Upper lobe of left lung (tissue), 6 donors: ENCODE results near the gene BCHE. TPM values are rescaled to one million over a fixed set of nuclear protein-coding genes. Genes with fewer than 3 reads are reported as not detected.

Experiments used
- ATAC-seq, 2 donors: fragments of 200-7000 bp; cut with Tn5 transposase; one replicate each; pipeline ENCODE4 v1.9.1; 2022; ENCODE audit warnings: mild to moderate bottlenecking in 2 of 2, moderate library complexity in 2 of 2; ENCODE audit not compliant: low FRiP score in 2 of 2
- DNase-seq, 2 donors: peaks; one replicate each; pipeline ENCODE4 v3.0.0-alpha.2; 2019 to 2020
- H3K27ac ChIP-seq, 4 donors: fragments of 200-600 bp; sonication (generic); one replicate each; pipeline ENCODE4 v1.5.1; 2016 to 2019
- H3K27me3 ChIP-seq, 4 donors: fragments of 200-600 bp; sonication (generic); one replicate each; pipeline ENCODE4 v1.5.1; 2017 to 2019
- H3K36me3 ChIP-seq, 4 donors: fragments of 200-600 bp; sonication (generic); one replicate each; pipeline ENCODE4 v1.5.1; 2016 to 2019
- H3K4me1 ChIP-seq, 4 donors: fragments of 200-600 bp; sonication (generic); one replicate each; pipeline ENCODE4 v1.5.1; 2018 to 2019
- H3K4me3 ChIP-seq, 4 donors: fragments of 200-600 bp; sonication (generic); one replicate each; pipeline ENCODE4 v1.5.1; 2017 to 2019; ENCODE audit warnings: mild to moderate bottlenecking in 2 of 4, moderate library complexity in 1 of 4
- H3K9me3 ChIP-seq, 4 donors: fragments of 200-600 bp; sonication (generic); one replicate each; pipeline ENCODE4 v1.5.1; 2018 to 2019
- EP300 ChIP-seq, 4 donors: sonication (generic); formaldehyde crosslinking; IDR thresholded peaks; one replicate each; pipeline ENCODE4 v1.5.1; 2017; ENCODE audit warnings: antibody characterized with exemption in 4 of 4, control low read depth in 2 of 4
- POLR2A ChIP-seq, 4 donors: fragments of 450-650 bp; IDR thresholded peaks; one replicate each; pipeline ENCODE4 v1.5.1; 2016 to 2017; ENCODE audit warnings: antibody characterized with exemption in 4 of 4, mild to moderate bottlenecking in 2 of 4
- POLR2AphosphoS5 ChIP-seq, 2 donors: sonication (generic); formaldehyde crosslinking; IDR thresholded peaks; one replicate each; pipeline ENCODE4 v1.5.1; 2017; ENCODE audit warnings: antibody characterized with exemption in 2 of 2
- WGBS, 2 donors: methylation state at CpG; one replicate each; pipeline ENCODE4 v1.1.5; 2017 to 2018; 5-methylcytosine and 5-hydroxymethylcytosine counted together
- total RNA-seq, 6 donors: library from RNA; depleted of rRNA in 4 of 6; stranded (reverse); fragments of >200 nt in 4 of 6; gene quantifications; one replicate each; pipeline versions ENCODE4 v1.1.0 to v1.2.1, GENCODE V29; 2016 to 2021
- TF ChIP-seq, protein P1 (sequence below), 6 experiments: fragments of 450-650 bp in 4 of 6; fragments of 200-600 bp in 2 of 6; sonication (generic) in 2 of 6; IDR thresholded peaks; one replicate each; pipeline ENCODE4 v1.5.1; 2016 to 2019; ENCODE audit warnings: antibody characterized with exemption in 6 of 6
- donor health status: DM: no; HTN: no; CAD: no; lungs with moderate emphysema.
- donor health status: DM: no; HTN: yes; CAD: no; lungs with severe emphysema.

Gene BCHE
- total RNA-seq, 6 donors from 2014 or later, result 1.0 to 6.3 (median 2.3) TPM

DNA sequence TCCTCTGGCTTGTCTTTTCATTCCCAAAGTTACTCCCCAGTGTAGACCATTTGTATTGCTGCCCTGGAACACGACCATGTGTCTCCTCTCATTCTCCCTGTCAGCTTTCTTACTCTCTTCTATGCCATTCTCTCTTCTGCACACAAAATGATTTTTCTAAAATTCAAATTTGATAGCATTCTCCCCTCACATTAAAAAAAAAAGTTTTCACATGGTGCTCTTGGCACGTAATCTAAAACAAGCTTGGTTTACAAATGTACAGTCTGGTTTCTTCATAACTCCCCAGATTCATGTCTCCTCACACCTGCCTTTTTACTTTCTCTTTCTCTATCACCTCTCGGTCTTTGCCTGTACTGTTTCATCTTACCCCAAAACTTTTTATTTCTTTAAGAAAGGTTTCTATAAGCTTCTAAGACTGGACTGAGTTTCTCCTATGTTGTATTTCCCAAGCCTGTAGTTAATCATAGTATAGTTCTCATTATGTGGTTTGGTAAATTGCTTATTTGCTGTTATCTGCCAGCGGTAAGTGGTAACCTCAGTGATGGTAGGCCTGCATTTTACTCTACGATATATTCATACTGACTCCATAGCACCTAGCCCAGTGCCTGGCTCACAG is 31.2 kb downstream of the BCHE start:
- H3K9me3 ChIP-seq, result no peaks in the 10 kb centered on the region
- H3K4me1 ChIP-seq, result no peaks in the 10 kb centered on the region
- H3K27ac ChIP-seq, result no peak overlapping the region
- no peak for DNase-seq
- H3K27me3 ChIP-seq, result no peaks in the 10 kb centered on the region
- no peaks in the 10 kb centered on the region for H3K36me3 ChIP-seq
- TF ChIP-seq POLR2A (IDR thresholded peaks at IDR 0.05), result no peak
- TF ChIP-seq, protein P1, sequence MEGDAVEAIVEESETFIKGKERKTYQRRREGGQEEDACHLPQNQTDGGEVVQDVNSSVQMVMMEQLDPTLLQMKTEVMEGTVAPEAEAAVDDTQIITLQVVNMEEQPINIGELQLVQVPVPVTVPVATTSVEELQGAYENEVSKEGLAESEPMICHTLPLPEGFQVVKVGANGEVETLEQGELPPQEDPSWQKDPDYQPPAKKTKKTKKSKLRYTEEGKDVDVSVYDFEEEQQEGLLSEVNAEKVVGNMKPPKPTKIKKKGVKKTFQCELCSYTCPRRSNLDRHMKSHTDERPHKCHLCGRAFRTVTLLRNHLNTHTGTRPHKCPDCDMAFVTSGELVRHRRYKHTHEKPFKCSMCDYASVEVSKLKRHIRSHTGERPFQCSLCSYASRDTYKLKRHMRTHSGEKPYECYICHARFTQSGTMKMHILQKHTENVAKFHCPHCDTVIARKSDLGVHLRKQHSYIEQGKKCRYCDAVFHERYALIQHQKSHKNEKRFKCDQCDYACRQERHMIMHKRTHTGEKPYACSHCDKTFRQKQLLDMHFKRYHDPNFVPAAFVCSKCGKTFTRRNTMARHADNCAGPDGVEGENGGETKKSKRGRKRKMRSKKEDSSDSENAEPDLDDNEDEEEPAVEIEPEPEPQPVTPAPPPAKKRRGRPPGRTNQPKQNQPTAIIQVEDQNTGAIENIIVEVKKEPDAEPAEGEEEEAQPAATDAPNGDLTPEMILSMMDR (IDR thresholded peaks at IDR 0.05), result no peak
- no peak for TF ChIP-seq POLR2AphosphoS5 (IDR thresholded peaks at IDR 0.05)
- TF ChIP-seq EP300 (IDR thresholded peaks at IDR 0.05), result no peak
- no peak for ATAC-seq
- WGBS, 2 donors, result 72 to 76% methylated on average over 5 of the region's 5 CpGs
- peak overlapping the region in 1 of 4 donors; percentile 3 for H3K4me3 ChIP-seq

- Histone ChIP-seq H3K27ac (no peak overlapping the region), H3K4me3 (no peak overlapping the region), H3K36me3 (no peaks in the 10 kb centered on the region), H3K27me3 (no peaks in the 10 kb centered on the region), H3K9me3 (no peaks in the 10 kb centered on the region), H3K4me1 (no peaks in the 10 kb centered on the region)
- 82% methylated on average over 1 of the region's 1 CpG for WGBS, 2 donors
- DNase-seq (no peak), ATAC-seq (no peak)
- TF ChIP-seq EP300 (IDR thresholded peaks at IDR 0.05) (no peak), POLR2AphosphoS5 (IDR thresholded peaks at IDR 0.05) (no peak), POLR2A (IDR thresholded peaks at IDR 0.05) (no peak)
- TF ChIP-seq, protein P1 (IDR thresholded peaks at IDR 0.05), result no peak
Measured at GRCh38 chr3:165803471-165803870, 33.8 kb downstream of the BCHE start.

DNA sequence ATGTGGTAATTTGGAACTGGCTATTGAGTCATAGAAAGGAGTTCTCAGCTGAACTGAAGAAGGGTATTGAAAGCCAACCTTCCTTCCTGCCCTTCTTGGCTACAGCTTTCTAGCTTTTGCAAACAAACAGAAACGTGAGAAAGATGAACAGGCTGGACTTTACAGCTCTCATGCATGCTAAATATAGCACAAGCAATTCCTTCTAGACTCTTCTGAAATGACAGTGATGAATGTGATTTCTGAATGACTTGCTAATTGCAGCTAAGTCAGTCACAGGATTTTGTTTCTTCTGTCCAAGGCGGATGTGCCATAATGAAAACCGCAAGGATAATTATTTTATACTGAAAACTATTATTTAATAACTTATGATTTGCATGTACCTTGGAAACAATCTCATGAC is 36.3 kb downstream of the BCHE start:
- DNase-seq (no peak), ATAC-seq (no peak)
- Histone ChIP-seq H3K4me1 (no peaks in the 10 kb centered on the region), H3K27ac (no peak overlapping the region), H3K4me3 (no peak overlapping the region), H3K36me3 (no peaks in the 10 kb centered on the region), H3K27me3 (no peaks in the 10 kb centered on the region), H3K9me3 (no peaks in the 10 kb centered on the region)
- 41 to 44% methylated on average over 3 of the region's 3 CpGs for WGBS, 2 donors
- TF ChIP-seq, protein P1 (IDR thresholded peaks at IDR 0.05), result no peak

DNA sequence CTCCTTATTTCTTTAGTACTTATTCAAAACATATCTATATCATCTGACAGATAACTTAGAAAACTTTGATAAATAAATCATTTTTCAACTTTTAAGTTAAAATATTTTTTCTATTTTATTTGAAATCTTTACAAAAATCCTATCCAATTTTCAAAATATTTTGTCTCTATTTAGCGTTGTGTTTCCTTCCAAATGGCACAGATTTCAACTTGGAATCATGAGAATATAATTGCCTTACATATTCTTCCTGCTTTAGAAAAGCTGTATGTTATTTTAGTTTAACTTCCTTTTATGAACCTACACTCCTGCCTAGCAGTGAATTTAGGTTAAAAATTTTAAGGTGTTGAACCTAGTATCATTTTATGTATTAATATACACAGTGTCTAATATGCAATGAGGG is 38.2 kb downstream of the BCHE start:
- 65 to 74% methylated on average over 1 of the region's 1 CpG for WGBS, 2 donors
- no peak for ATAC-seq
- TF ChIP-seq POLR2A (IDR thresholded peaks at IDR 0.05) (no peak), EP300 (IDR thresholded peaks at IDR 0.05) (no peak), POLR2AphosphoS5 (IDR thresholded peaks at IDR 0.05) (no peak)
- TF ChIP-seq, protein P1 (IDR thresholded peaks at IDR 0.05), result no peak

GRCh38 chr3:165797551-165797950 is 39.7 kb downstream of the BCHE start:
- H3K9me3 ChIP-seq, result no peaks in the 10 kb centered on the region
- H3K4me3 ChIP-seq, result no peak overlapping the region
- DNase-seq (no peak), ATAC-seq (no peak)
- no peaks in the 10 kb centered on the region for H3K4me1 ChIP-seq
- TF ChIP-seq POLR2AphosphoS5 (IDR thresholded peaks at IDR 0.05) (no peak), POLR2A (IDR thresholded peaks at IDR 0.05) (no peak)
- no peak overlapping the region for H3K27ac ChIP-seq
- H3K27me3 ChIP-seq, result no peaks in the 10 kb centered on the region
- H3K36me3 ChIP-seq, result no peaks in the 10 kb centered on the region
- 69 to 79% methylated on average over 2 of the region's 2 CpGs for WGBS, 2 donors

More for the DNA sequence above, 38.2 kb downstream of the BCHE start:
- H3K4me1 ChIP-seq, result no peaks in the 10 kb centered on the region
- H3K9me3 ChIP-seq, result no peaks in the 10 kb centered on the region
- no peak overlapping the region for H3K27ac ChIP-seq
- no peaks in the 10 kb centered on the region for H3K36me3 ChIP-seq
- H3K4me3 ChIP-seq, result no peak overlapping the region
- no peak for DNase-seq
- H3K27me3 ChIP-seq, result no peaks in the 10 kb centered on the region
